ENCODE data around the gene STAT6.
"Not testable (repeated sequence)": the region's sequence is repeated elsewhere in the genome, so short reads cannot be mapped to it uniquely, and the experiment has no call there.

Gene STAT6

GRCh38 chr12:57080855-57081254 is 30.3 kb downstream of the STAT6 start:
- Histone ChIP-seq H4K20me1 (ENCODE audit: control insufficient read depth, insufficient read depth, low read depth, low read length) (no peaks in the 10 kb centered on the region), H3K36me3 (ENCODE audit: control insufficient read depth, low read length) (peaks cover 18% of the 10 kb centered on the region), H3K4me2 (ENCODE audit: low read length) (no peak overlapping the region), H3K9me3 (ENCODE audit: control insufficient read depth, insufficient read depth, low read length) (no peaks in the 10 kb centered on the region), H3K27me3 (ENCODE audit: control insufficient read depth, low read length) (no peaks in the 10 kb centered on the region), H3K4me3 (ENCODE audit: low read length) (no peak overlapping the region), H3K9me2 (replicated peaks; ENCODE audit: control insufficient read depth, low read length) (no peaks in the 10 kb centered on the region), H3F3A (ENCODE audit: control insufficient read depth, insufficient read depth) (peaks cover 19% of the 10 kb centered on the region), H3K79me2 (ENCODE audit: control insufficient read depth, low read length) (peaks cover 26% of the 10 kb centered on the region), H3K4me1 (ENCODE audit: control insufficient read depth, low read length) (peaks cover 35% of the 10 kb centered on the region), H3K27ac (ENCODE audit: low read depth, low read length) (no peak overlapping the region)
- TF ChIP-seq CTCF (IDR thresholded peaks at IDR 0.05; ENCODE audit: low read depth, low read length, poor library complexity, severe bottlenecking) (no peak), EZH2phosphoT487 (IDR thresholded peaks at IDR 0.05; ENCODE audit: borderline replicate concordance, low read length) (no peak)

GRCh38 chr12:57079821-57080220 is 31.3 kb downstream of the STAT6 start:
- no peaks in the 10 kb centered on the region for H3K27me3 ChIP-seq (ENCODE audit: control insufficient read depth, low read length)
- H3K36me3 ChIP-seq (ENCODE audit: control insufficient read depth, low read length): peaks cover 19% of the 10 kb centered on the region
- H4K20me1 ChIP-seq (ENCODE audit: control insufficient read depth, insufficient read depth, low read depth, low read length): no peaks in the 10 kb centered on the region
- TF ChIP-seq CTCF (IDR thresholded peaks at IDR 0.05; ENCODE audit: low read depth, low read length, poor library complexity, severe bottlenecking) (no peak), EZH2phosphoT487 (IDR thresholded peaks at IDR 0.05; ENCODE audit: borderline replicate concordance, low read length) (no peak)
- H3K9me2 ChIP-seq (replicated peaks; ENCODE audit: control insufficient read depth, low read length): no peaks in the 10 kb centered on the region
- peak overlapping the region; percentile 78; the same call in 1 of the 2 replicates for H3K27ac ChIP-seq (ENCODE audit: low read depth, low read length)
- H3K9me3 ChIP-seq (ENCODE audit: control insufficient read depth, insufficient read depth, low read length): no peaks in the 10 kb centered on the region
- peaks cover 35% of the 10 kb centered on the region for H3K79me2 ChIP-seq (ENCODE audit: control insufficient read depth, low read length)
- peaks cover 26% of the 10 kb centered on the region for H3K4me1 ChIP-seq (ENCODE audit: control insufficient read depth, low read length)
- H3K4me2 ChIP-seq (ENCODE audit: low read length): peak overlapping the region; percentile 78
- peaks cover 17% of the 10 kb centered on the region for H3F3A ChIP-seq (ENCODE audit: control insufficient read depth, insufficient read depth)
- 0 out of 2 replicates have a peak overlapping the region, but pooled peaks have one; percentile 63 for H3K4me3 ChIP-seq (ENCODE audit: low read length)

GRCh38 chr12:57078519-57079404 is 32.4 kb downstream of the STAT6 start, which contains the start of gene NEMP1:
NEMP1 (minus strand) TSS chr12:57078791; CDS start chr12:57078745, 46 bp downstream.
- H3K9me3 ChIP-seq (ENCODE audit: control insufficient read depth, insufficient read depth, low read length): no peaks in the 10 kb centered on the region
- H3K36me3 ChIP-seq (ENCODE audit: control insufficient read depth, low read length): peaks cover 27% of the 10 kb centered on the region
- TF ChIP-seq CTCF (IDR thresholded peaks at IDR 0.05; ENCODE audit: low read depth, low read length, poor library complexity, severe bottlenecking): no peak
- TF ChIP-seq EZH2phosphoT487 (IDR thresholded peaks at IDR 0.05; ENCODE audit: borderline replicate concordance, low read length): no peak
- H3F3A ChIP-seq (ENCODE audit: control insufficient read depth, insufficient read depth): peaks cover 10% of the 10 kb centered on the region
- H3K4me1 ChIP-seq (ENCODE audit: control insufficient read depth, low read length): peaks cover 37% of the 10 kb centered on the region
- H3K9me2 ChIP-seq (replicated peaks; ENCODE audit: control insufficient read depth, low read length): no peaks in the 10 kb centered on the region
- peak within 1 kb of the TSS; percentile 87 for H3K27ac ChIP-seq (ENCODE audit: low read depth, low read length)
- peak within 1 kb of the TSS; percentile 78 for H3K4me2 ChIP-seq (ENCODE audit: low read length)
- no peaks in the 10 kb centered on the region for H4K20me1 ChIP-seq (ENCODE audit: control insufficient read depth, insufficient read depth, low read depth, low read length)
- peak within 1 kb of the TSS; percentile 90 for H3K4me3 ChIP-seq (ENCODE audit: low read length)
- H3K79me2 ChIP-seq (ENCODE audit: control insufficient read depth, low read length): peaks cover 46% of the 10 kb centered on the region
- no peaks in the 10 kb centered on the region for H3K27me3 ChIP-seq (ENCODE audit: control insufficient read depth, low read length)

- Histone ChIP-seq H3K27ac (ENCODE audit: low read depth, low read length) (peak overlapping the region; percentile 54; the same call in 1 of the 2 replicates), H3K4me3 (ENCODE audit: low read length) (peak overlapping the region; percentile 57; the same call in 1 of the 2 replicates), H3F3A (ENCODE audit: control insufficient read depth, insufficient read depth) (peaks cover 26% of the 10 kb centered on the region), H3K4me1 (ENCODE audit: control insufficient read depth, low read length) (peaks cover 67% of the 10 kb centered on the region), H3K4me2 (ENCODE audit: low read length) (peak overlapping the region; percentile 63), H3K36me3 (ENCODE audit: control insufficient read depth, low read length) (peaks cover 68% of the 10 kb centered on the region), H3K79me2 (ENCODE audit: control insufficient read depth, low read length) (peaks cover 86% of the 10 kb centered on the region)
- not testable (repeated sequence) for H3K9me2 ChIP-seq (replicated peaks; ENCODE audit: control insufficient read depth, low read length); H3K9me3 ChIP-seq (ENCODE audit: control insufficient read depth, insufficient read depth, low read length); H4K20me1 ChIP-seq (ENCODE audit: control insufficient read depth, insufficient read depth, low read depth, low read length); H3K27me3 ChIP-seq (ENCODE audit: control insufficient read depth, low read length)
These were observed 37.4 kb downstream of the STAT6 start for GRCh38 chr12:57073566-57074450.

Data from DOHH2 (cell line).